ENCODE data around the gene MPND. TPM values are rescaled to one million over a fixed set of nuclear protein-coding genes. Genes with fewer than 3 reads are reported as not detected.
A peak's percentile ranks its signal among the peaks of the same experiment; 100 is the strongest.

Gene MPND
- total and polyA plus RNA-seq, 7 experiments from 2014 or later, result 4.0 to 24.4 (median 14.9) TPM

GRCh38 chr19:4361152-4362046 lies 18.0 kb downstream of the MPND start:
- Mint-ChIP-seq H3K27ac (no peak overlapping the region), H3K4me1 (peaks cover 0 to 4% (median 0%) of the 10 kb centered on the region in 7 donors), H3K36me3 (peaks cover 0 to 10% (median 3%) of the 10 kb centered on the region in 5 donors), H3K4me3 (no peak overlapping the region), H3K27me3 (no peaks in the 10 kb centered on the region), H3K9me3 (no peaks in the 10 kb centered on the region)
- Histone ChIP-seq H3K36me3 (ENCODE audit: control insufficient read depth in 2 of 3, insufficient read depth in 3 of 3, low read length in 3 of 3) (peaks cover 0 to 80% (median 5%) of the 10 kb centered on the region in 3 experiments), H3K4me3 (ENCODE audit: low read length) (no peak overlapping the region), H3K27me3 (ENCODE audit: control insufficient read depth in 2 of 2, insufficient read depth in 2 of 2, low read length in 2 of 2) (no peaks in the 10 kb centered on the region), H3K27ac (ENCODE audit: low read depth, low read length) (no peak overlapping the region), H3K4me1 (ENCODE audit: control insufficient read depth in 2 of 2, insufficient read depth in 2 of 2, low read length in 2 of 2) (no peaks in the 10 kb centered on the region), H3K9me3 (ENCODE audit: control insufficient read depth in 2 of 3, low read length in 3 of 3) (no peaks in the 10 kb centered on the region)
- intact Hi-C loops (cut with micrococcal nuclease), result no loop called here
- DNase-seq (no peak), ATAC-seq (no peak)
- ChIA-PET CTCF (interaction anchor here (2.8 kb wide), 1 partner anchor 9 kb away, joined by 9 read pairs; no protein-coding TSS in a partner anchor), POLR2A (no interaction called here)

GRCh38 chr19:4362101-4362828 lies 18.9 kb downstream of the MPND start:
- no peaks in the 10 kb centered on the region for H3K27me3 Mint-ChIP-seq
- Histone ChIP-seq H3K36me3 (ENCODE audit: control insufficient read depth in 2 of 3, insufficient read depth in 3 of 3, low read length in 3 of 3) (peaks cover 0 to 88% (median 5%) of the 10 kb centered on the region in 3 experiments), H3K4me3 (ENCODE audit: low read length) (no peak overlapping the region), H3K4me1 (ENCODE audit: control insufficient read depth in 2 of 2, insufficient read depth in 2 of 2, low read length in 2 of 2) (no peaks in the 10 kb centered on the region), H3K27me3 (ENCODE audit: control insufficient read depth in 2 of 2, insufficient read depth in 2 of 2, low read length in 2 of 2) (no peaks in the 10 kb centered on the region), H3K9me3 (ENCODE audit: control insufficient read depth in 2 of 3, low read length in 3 of 3) (no peaks in the 10 kb centered on the region), H3K27ac (ENCODE audit: low read depth, low read length) (no peak overlapping the region)
- DNase-seq (no peak), ATAC-seq (no peak)
- CTCF ChIA-PET, result interaction anchor here (1.3 to 2.8 kb wide), 2 partner anchors 10 to 38 kb away, joined by 4 to 9 read pairs; partner anchors contain the start of gene SH3GL1
- no peaks in the 10 kb centered on the region for H3K9me3 Mint-ChIP-seq
- POLR2A ChIA-PET, result no interaction called here
- no peak overlapping the region for H3K4me3 Mint-ChIP-seq
- peaks cover 0 to 10% (median 3%) of the 10 kb centered on the region in 5 donors for H3K36me3 Mint-ChIP-seq
- peaks cover 0 to 10% (median 2%) of the 10 kb centered on the region in 7 donors for H3K4me1 Mint-ChIP-seq
- H3K27ac Mint-ChIP-seq, result peak overlapping the region in 2 of 9 donors; percentile 23 to 36
- intact Hi-C loops (cut with micrococcal nuclease), result no loop called here

GRCh38 chr19:4362831-4363545 lies 19.6 kb downstream of the MPND start:
- no peak for DNase-seq
- peaks cover 3 to 17% (median 5%) of the 10 kb centered on the region in 7 donors for H3K4me1 Mint-ChIP-seq

DNA sequence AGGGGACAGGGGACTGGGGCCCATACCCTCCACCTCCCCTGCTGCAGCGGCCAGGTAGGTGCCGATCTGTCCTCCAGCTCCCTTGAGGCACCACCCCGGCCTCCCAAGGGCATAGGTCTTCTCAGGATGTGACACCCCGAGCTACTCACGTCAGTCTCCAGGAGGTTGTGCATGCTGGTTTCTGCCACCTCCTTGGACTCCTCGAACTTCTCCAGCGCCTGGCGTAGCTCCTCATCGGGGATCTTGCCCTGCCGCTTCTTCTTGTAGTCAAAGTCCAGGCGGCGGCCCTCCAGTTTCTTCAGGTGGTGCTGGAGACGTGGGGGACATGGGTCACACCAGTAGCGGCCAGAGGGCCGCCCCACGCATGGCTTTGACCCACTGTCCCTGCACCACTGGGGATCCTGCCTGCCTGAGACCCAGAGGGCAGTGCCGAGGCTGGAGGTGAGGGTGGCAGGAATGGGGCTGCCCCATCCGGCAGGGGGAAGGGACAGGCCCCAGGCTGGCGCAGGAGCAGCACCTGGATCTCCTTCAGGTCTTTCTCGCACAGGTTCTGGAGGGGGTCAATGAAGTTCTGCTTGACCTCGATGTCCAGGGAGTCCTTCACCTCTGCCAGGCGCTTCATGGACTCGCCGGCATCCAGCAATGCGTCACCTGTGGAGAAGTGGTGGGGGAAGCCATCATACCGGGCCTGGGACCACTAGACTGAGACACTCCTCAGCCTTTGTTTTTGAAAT lies 20.4 kb downstream of the MPND start:
- Histone ChIP-seq H3K36me3 (ENCODE audit: control insufficient read depth in 2 of 3, insufficient read depth in 3 of 3, low read length in 3 of 3) (peaks cover 0 to 93% (median 5%) of the 10 kb centered on the region in 3 experiments), H3K27me3 (ENCODE audit: control insufficient read depth in 2 of 2, insufficient read depth in 2 of 2, low read length in 2 of 2) (no peaks in the 10 kb centered on the region), H3K4me3 (ENCODE audit: low read length) (no peak overlapping the region), H3K27ac (ENCODE audit: low read depth, low read length) (no peak overlapping the region), H3K4me1 (ENCODE audit: control insufficient read depth in 2 of 2, insufficient read depth in 2 of 2, low read length in 2 of 2) (peaks cover 5 to 8% of the 10 kb centered on the region in 2 donors), H3K9me3 (ENCODE audit: control insufficient read depth in 2 of 3, low read length in 3 of 3) (no peaks in the 10 kb centered on the region)
- POLR2A ChIA-PET, result interaction anchor here (0.8 kb wide), 1 partner anchor 38 kb away, joined by 3 read pairs; no protein-coding TSS in a partner anchor
- no peak overlapping the region for H3K4me3 Mint-ChIP-seq
- peaks cover 0 to 10% (median 3%) of the 10 kb centered on the region in 5 donors for H3K36me3 Mint-ChIP-seq
- H3K27me3 Mint-ChIP-seq, result no peaks in the 10 kb centered on the region
- no peak for ATAC-seq
- intact Hi-C loops (cut with micrococcal nuclease), result no loop called here
- H3K27ac Mint-ChIP-seq, result no peak overlapping the region
- H3K4me1 Mint-ChIP-seq, result peaks cover 7 to 24% (median 10%) of the 10 kb centered on the region in 7 donors
- no peak for DNase-seq
- CTCF ChIA-PET, result interaction anchor here (0.5 to 2.8 kb wide), 4 partner anchors 11 to 97 kb away, joined by 3 to 9 read pairs (median 4); partner anchors contain the start of gene SH3GL1
- no peaks in the 10 kb centered on the region for H3K9me3 Mint-ChIP-seq

More at GRCh38 chr19:4362831-4363545, 19.6 kb downstream of the MPND start:
- no peak overlapping the region for H3K4me3 ChIP-seq (ENCODE audit: low read length)
- ChIA-PET CTCF (interaction anchor here (0.5 to 2.8 kb wide), 4 partner anchors 10 to 375 kb away, joined by 3 to 9 read pairs (median 4); partner anchors contain the start of gene SH3GL1), POLR2A (interaction anchor here (0.8 kb wide), 1 partner anchor 39 kb away, joined by 3 read pairs; no protein-coding TSS in a partner anchor)
- H3K36me3 Mint-ChIP-seq, result peaks cover 0 to 10% (median 3%) of the 10 kb centered on the region in 5 donors
- H3K4me1 ChIP-seq (ENCODE audit: control insufficient read depth in 2 of 2, insufficient read depth in 2 of 2, low read length in 2 of 2), result peaks cover 0 to under 1% of the 10 kb centered on the region in 2 donors
- H3K9me3 ChIP-seq (ENCODE audit: control insufficient read depth in 2 of 3, low read length in 3 of 3), result no peaks in the 10 kb centered on the region
- H3K27me3 Mint-ChIP-seq, result no peaks in the 10 kb centered on the region
- H3K4me3 Mint-ChIP-seq, result no peak overlapping the region
- no peaks in the 10 kb centered on the region for H3K27me3 ChIP-seq (ENCODE audit: control insufficient read depth in 2 of 2, insufficient read depth in 2 of 2, low read length in 2 of 2)
- no peak overlapping the region for H3K27ac ChIP-seq (ENCODE audit: low read depth, low read length)
- H3K9me3 Mint-ChIP-seq, result no peaks in the 10 kb centered on the region
- intact Hi-C loops (cut with micrococcal nuclease), result no loop called here
- H3K36me3 ChIP-seq (ENCODE audit: control insufficient read depth in 2 of 3, insufficient read depth in 3 of 3, low read length in 3 of 3), result peaks cover 0 to 94% (median 5%) of the 10 kb centered on the region in 3 experiments
- no peak for ATAC-seq
- H3K27ac Mint-ChIP-seq, result peak overlapping the region in 1 of 9 donors; percentile 36

DNA sequence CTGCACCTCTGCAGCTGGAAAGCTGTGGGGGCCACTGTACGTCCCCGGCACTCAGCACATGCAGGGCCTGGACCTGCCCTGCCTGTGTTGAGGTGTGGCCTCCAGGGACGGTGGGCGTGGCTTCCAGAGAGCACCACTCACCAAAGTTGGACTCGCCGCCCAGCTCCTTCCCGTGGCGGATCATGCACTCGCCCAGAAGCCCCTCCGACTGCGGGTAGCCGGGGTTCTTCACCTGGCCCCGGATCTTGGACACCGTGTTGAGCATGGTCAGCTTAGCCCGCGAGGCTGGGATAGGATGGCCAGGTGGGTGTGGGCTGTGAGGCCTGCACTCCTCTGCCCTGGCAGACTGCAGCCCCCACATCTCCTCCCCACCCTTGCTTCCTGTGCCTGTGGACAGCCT lies 22.0 kb downstream of the MPND start:
- ChIA-PET CTCF (interaction anchor here (0.9 to 1.0 kb wide), 2 partner anchors 36 to 37 kb away, joined by 3 read pairs; partner anchors contain the start of gene CHAF1A), POLR2A (interaction anchor here (1.1 kb wide), 1 partner anchor 35 kb away, joined by 3 read pairs; the partner anchor contains the start of gene SH3GL1)
- Mint-ChIP-seq H3K4me3 (no peak overlapping the region), H3K4me1 (peaks cover 17 to 36% (median 22%) of the 10 kb centered on the region in 7 donors), H3K36me3 (peaks cover 0 to 8% (median 3%) of the 10 kb centered on the region in 5 donors), H3K9me3 (no peaks in the 10 kb centered on the region), H3K27me3 (no peaks in the 10 kb centered on the region), H3K27ac (no peak overlapping the region)
- H3K27ac ChIP-seq (ENCODE audit: low read depth, low read length), result no peak overlapping the region
- intact Hi-C loops (cut with micrococcal nuclease), result no loop called here
- no peaks in the 10 kb centered on the region for H3K9me3 ChIP-seq (ENCODE audit: control insufficient read depth in 2 of 3, low read length in 3 of 3)
- no peak for DNase-seq
- H3K4me1 ChIP-seq (ENCODE audit: control insufficient read depth in 2 of 2, insufficient read depth in 2 of 2, low read length in 2 of 2), result peaks cover 12 to 21% of the 10 kb centered on the region in 2 donors
- H3K4me3 ChIP-seq (ENCODE audit: low read length), result no peak overlapping the region
- ATAC-seq, result no peak
- H3K36me3 ChIP-seq (ENCODE audit: control insufficient read depth in 2 of 3, insufficient read depth in 3 of 3, low read length in 3 of 3), result peaks cover 0 to 77% (median 5%) of the 10 kb centered on the region in 3 experiments
- H3K27me3 ChIP-seq (ENCODE audit: control insufficient read depth in 2 of 2, insufficient read depth in 2 of 2, low read length in 2 of 2), result no peaks in the 10 kb centered on the region

All from naive thymus-derived CD4-positive, alpha-beta T cell (primary cell).